ENCODE measurements around the gene COL12A1.

Gene COL12A1

DNA sequence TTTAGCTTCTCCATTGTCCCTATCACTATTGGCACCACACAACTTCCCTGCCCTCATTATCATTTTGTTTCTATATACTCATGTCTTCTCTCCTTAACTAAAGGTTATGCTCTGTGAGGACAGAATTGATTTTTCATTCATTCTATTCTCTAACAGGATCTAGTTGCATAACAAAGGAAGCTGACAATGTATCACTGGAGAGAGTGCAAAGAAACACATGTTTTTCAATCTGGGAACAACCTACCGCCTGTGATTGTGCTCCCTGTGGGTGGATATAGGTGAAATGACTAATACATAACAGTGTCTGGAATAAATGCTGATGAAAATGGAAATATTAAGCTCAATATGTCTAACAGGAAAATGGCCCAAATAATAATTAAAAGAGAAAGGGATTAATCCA, 56.6 kb downstream of the COL12A1 start:
- intact Hi-C loops (cut with DNase I) = no loop called here
- DNase-seq = no peak

DNA sequence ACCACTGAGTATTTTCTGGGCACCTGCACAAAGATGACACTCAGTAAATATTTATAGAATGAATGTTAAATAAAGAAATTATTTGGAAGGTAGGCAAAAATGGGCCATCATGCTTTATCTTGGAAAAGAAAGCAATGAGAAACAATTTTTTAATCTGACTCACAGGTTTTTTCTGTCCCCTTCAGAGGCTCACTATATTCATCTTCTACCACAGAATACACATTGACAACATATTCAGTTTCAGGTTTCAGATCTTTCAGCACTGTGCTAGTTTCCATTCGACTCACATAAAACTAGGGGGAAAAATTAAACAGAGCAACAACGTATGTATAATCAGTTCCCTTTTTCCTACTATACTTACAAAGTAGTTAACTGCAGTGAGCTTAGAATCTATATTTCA, 58.3 kb downstream of the COL12A1 start:
- intact Hi-C loops (cut with DNase I) = no loop called here
- DNase-seq = no peak

DNA sequence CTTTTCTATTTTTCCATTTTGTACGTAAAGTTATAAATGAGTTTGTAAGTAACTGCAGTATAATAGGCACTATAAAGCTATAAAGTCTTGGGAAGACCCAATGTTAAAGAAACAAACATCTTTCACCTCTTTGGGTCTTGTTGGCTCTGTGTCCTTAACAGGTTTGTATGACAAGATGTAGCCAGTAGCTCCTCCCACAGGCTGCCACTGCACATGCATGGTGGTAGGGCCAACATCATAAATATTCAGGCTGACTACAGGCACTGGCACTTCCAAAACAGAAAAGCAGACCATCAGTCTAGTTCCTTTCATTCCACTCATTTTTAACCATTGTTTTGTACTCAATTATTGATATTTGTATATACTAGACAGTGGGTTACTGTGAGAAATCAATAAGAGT, 59.9 kb downstream of the COL12A1 start:
- intact Hi-C loops (cut with DNase I) = no loop called here
- DNase-seq = no peak

DNA sequence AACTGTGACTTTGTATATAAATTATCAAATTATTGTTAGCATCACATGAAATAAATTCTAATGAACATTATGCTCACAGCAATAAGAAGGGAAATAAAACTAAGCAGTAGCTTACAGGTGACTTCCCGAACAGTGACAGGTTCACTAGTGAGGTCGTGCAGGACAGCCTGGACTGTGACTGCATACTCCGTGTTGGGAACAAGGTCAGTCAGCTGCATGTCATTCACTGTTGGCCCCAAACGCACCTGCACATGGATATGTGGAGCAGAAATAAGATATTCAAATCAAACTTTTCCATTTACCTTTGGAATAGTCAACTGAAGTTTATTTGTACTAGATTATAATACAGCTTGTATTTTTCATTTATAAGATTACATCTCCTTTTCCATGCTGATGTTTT, 60.6 kb downstream of the COL12A1 start:
- intact Hi-C loops (cut with DNase I) = no loop called here
- peak in 1 of 10 donors; percentile 53 for DNase-seq

DNA sequence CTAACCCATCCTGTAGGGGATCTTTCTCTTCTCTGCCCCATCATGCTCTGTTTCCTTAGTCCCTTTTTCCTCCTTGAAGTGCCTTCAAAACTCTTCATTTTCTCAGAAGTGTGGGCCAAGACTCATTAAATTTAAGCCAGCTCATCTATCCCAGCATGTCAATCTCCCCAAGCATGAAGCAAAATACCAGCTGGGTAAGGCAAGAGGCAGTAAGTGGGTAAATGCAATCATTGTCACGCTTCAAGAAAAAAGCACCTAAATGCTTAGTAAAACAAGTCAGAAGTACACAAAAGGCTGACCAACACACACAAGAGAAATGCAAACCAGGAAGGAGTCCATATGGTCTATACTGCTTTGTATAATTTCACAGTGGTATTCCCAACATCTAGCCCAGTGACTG, 61.5 kb downstream of the COL12A1 start:
- DNase-seq = no peak
- intact Hi-C loops (cut with DNase I) = no loop called here

DNA sequence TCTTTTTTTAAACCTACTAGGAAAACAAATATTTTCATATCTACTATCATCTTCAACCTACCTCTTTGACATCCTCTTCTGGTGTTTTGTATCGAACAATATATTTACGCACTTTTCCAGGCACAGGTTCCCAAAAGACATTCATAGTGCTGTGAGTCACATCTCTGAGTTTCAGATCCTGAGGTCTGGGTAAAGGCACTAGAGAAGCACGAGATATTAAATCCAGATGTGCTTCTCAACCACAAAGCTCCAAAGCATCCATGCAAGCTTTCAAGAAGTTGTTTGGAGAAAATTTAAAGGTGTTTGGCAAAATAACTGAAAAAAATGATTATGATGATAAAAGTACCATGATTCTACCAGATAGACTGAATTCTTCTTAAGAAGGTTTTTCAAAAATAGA, 62.7 kb downstream of the COL12A1 start:
- intact Hi-C loops (cut with DNase I) = no loop called here
- DNase-seq = no peak

DNA sequence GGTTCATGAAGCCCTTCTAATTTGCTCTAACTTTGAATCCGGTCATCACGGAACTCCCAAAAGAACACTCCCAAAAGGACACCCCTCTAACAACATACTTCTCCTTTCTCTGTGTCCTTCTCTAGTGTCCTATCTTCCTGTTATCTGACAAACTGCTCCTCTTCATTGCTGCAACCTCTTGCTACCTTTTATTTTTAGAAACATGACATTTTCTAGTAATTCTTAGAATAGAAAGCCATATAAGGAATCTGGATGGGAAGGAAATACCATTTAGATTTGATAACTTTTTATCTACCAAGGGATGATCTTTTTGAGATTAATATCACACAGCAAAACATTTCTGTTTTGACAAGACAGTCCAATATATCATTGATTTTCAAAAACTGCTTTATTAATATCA, 63.1 kb downstream of the COL12A1 start:
- intact Hi-C loops (cut with DNase I) = no loop called here
- DNase-seq = no peak

DNA sequence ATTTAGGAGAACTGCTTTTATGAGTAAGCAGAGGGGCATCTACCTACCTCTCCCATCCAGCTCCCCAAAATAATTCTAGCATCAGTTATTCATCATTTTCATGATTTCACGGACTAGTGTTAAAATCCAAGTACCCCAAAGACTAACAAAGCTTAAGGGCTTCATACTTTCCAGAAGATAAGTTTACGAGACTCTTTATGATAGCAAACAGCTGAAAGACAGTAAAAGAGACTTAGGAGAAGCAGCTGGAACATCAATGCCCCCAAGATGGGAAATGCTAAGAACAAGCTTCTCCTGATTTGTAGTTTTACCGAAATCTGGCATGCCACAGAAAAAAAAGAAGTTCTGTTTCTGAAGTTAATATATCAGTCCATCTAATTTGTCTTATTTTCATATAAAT, 70.0 kb downstream of the COL12A1 start:
- intact Hi-C loops (cut with DNase I) = no loop called here
- no peak for DNase-seq

DNA sequence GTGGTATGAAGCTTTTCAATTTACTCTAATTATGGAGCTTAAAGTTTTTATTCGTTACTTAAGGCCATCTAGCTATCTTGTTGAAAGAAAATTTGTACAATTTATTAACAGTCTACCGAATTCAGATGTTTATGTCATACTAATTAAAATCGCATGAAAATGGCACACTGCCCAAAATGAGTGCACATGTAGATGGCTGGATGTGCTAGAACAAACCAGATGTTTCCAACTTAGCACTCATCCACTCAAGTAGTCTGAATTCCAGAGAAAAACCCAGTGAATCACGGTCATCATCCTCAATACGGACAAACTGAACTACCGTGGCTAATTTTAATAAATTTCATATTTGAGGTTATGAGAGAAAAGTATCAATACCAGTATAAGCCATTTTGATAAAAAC, 70.4 kb downstream of the COL12A1 start:
- intact Hi-C loops (cut with DNase I) = no loop called here
- no peak for DNase-seq

DNA sequence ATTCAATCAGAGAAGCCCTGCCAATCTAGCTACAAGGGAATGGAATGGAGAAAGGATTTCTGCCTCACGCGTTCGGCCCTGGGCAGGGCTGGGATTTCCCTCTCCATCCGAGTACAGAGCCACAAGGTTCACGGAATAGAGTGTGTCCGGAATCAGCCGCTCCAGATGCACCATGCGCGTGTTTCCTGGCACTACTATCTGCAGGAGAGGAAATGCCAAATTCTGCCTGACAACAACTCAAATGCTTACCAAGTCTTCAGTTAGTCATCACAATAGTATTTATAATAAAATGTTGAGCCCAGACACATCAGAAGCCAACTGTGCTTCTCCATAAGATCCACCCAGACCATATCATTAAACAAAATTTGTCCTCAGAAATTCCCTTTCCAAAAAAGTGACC, 75.1 kb downstream of the COL12A1 start:
- peak in 1 of 10 donors; percentile 58 for DNase-seq
- intact Hi-C loops (cut with DNase I) = no loop called here

DNA sequence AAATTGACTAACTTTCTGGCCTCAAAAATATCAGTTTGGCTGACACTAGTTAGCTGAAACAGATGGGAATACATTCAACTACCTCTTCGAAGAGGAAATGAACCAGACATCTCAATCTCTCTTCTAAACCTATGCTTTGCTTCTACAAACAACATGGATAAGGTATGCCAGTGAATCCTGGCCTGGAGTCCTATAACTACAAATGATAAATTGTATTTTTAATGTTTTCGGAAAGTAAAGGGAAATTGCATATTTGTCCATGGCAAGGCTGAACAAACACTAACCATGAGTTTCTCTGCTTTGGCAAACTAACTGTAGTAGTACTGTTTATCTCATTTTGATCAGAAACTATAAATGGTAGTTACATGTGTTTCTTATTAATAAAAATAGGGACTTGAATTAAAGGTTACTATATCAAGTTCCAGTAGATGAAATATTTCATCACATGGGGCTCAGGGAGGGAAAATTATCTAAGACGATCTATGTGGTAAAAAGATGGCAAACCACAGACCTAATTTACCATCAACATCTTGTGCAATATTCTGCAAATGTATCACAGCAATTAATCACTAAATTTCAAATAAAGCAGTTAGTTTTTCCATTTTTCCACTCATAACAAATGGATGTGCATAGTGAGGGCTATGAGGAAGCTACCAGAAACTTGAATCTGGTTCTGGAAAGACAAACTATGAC, 76.8 kb downstream of the COL12A1 start:
- intact Hi-C loops (cut with DNase I) = no loop called here
- no peak for DNase-seq

DNA sequence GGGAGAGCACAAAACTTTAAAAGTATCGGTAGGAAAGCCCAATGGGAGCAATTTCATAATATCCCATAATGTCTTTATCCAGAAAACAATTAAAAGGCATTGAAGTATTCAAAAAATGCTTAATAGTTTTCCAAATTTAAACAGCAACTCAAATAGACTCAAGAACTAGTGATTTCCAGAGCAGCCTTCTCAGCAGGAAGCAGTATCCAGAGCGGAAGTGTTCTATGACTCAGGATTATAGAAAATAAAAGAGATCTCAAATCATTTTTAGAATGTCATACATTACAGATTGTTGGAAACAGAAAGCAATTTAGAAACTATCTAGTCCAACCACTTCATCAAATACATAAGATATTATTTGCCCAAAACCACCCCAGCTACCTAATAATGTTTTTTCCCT, 79.3 kb downstream of the COL12A1 start:
- intact Hi-C loops (cut with DNase I) = no loop called here
- DNase-seq = no peak

DNA sequence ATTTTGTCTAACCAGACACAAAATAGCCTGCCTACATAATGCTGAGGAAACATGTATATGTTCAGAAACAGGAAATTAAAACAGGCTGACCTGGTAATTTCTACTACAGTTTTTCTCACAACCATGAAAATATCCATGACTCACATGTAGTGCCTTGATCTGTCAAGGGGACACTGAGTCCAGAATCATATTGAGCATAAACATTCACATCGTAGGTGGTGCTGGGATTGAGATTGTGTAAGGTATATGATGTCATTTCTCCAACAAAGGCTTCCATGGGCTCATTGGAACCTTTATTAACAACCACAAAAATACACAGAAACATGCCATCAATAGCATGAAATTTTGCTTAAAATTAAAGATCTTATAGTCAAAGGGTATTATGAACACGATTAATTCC, 80.9 kb downstream of the COL12A1 start:
- intact Hi-C loops (cut with DNase I) = no loop called here

DNA sequence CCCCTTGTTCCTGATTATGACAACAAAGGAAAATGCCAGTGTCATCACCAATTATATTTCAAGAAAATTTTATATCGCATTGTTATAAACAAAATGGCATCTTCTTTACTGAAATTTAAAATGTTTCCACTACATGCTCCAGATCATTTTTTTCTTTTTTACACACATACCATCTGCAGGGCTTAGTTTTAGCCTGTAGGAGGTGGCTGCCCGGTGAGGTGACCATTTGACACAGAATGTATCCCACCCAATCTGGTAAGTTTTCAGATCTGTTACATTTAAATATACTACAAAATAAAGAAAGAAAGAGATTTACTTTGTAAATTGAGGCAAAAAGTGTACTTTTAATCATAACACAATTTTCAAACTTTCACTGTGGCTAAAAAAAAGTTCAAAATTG, 81.8 kb downstream of the COL12A1 start:
- intact Hi-C loops (cut with DNase I) = no loop called here
- no peak for DNase-seq

More for the DNA sequence above, 80.9 kb downstream of the COL12A1 start:
- DNase-seq = no peak

DNA sequence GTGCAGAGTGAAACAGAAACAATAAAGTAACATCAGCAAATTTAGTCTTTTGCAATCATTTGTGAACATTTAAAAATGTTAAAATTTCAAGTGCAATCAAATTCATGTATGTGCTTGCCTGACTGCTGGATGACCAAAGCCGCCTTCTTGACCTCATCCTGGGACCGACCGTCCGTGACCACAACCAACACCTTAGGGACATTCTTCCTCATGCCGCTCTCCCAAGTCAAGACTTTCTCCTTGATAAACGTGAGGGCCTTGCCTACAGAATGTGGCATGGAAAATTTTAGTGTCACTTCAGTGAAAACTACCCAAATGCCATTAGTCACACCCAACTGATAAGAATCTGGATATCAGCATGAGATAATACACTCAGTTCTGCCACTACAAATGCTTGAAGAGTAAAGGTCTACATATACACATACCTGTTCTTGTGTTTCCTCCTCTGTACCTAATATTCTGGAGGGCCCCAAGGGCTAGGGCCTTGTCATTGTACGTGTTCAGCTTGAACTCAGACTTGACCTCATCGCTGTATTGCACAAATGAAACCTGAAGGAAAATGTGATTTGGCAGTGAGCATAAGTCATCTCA, 86.8 kb downstream of the COL12A1 start:
- intact Hi-C loops (cut with DNase I) = no loop called here
- DNase-seq = no peak

DNA sequence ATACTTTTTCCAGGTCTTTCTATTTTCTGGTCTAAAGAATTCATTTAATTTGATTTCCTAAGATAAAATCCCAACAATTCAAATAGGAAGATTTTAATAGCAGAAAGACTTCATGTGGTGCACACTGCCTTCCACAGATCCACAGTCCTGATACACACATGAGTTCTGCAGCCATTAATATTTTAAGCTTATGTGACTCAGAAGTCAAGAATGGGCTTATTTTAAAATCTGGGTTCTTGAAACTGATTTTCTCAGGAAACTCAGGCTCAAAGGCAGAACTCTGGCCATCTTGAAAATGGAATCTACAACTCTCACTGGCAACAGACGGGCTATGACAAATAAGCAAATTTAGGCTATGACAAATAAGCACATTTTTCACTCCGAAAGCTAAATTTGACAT, 88.2 kb downstream of the COL12A1 start:
- intact Hi-C loops (cut with DNase I) = no loop called here
- DNase-seq = no peak

DNA sequence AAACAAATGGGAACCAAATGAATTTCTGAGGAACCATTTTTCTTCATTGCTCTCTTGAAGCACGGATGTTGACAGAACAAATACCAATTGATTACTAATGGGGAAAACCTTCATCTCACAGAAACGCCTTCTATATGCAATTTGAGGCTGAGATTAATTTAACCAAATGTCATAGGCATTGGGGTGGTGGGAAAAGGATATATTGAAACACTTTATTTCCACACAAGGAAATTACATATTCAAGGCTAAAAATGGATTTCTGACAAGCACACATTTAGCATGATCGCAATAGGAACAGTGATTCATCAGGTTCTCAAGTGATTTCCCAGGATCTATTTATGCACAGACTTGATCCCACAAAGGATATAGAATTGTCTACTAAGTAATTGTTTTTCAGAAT, 88.9 kb downstream of the COL12A1 start:
- intact Hi-C loops (cut with DNase I) = no loop called here
- no peak for DNase-seq

DNA sequence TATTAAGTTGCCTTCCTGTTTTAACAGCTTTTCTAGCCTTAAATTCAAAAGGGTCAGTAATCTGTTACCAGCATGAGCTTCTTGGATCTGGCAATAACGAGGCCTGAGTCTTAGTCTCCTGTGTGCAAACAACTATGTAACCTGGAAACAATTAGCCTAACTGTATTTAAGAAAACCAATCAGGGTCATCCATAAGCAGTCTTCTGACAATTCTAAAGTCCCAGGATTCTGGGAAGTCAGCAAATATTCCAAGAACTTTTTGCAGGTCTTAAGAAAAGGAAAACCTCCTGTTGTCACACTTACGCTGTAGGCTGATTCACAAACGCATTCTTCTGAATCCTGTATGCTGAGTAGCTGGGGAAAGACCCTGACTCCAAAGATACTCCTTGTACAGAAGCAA, 90.4 kb downstream of the COL12A1 start:
- DNase-seq = no peak
- intact Hi-C loops (cut with DNase I) = no loop called here

DNA sequence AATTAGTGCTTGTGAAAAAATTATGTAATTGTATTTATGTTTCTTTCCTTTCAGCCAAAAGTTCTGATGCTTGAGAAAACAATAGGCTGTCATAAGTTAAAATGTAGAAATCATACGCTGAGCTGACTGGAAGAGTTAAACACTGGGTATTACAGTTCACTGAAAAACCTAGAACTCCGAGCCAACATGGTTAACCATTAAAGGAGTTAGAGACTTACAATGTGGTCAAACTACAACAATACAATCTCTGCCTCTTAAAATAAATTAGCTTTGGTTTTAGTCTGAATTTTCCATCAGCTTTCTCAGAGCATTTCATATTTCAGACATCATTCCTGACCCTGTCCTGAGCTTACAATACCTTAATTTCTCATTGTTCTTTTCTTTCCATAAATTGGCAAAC, 91.0 kb downstream of the COL12A1 start:
- intact Hi-C loops (cut with DNase I) = no loop called here
- no peak for DNase-seq

DNA sequence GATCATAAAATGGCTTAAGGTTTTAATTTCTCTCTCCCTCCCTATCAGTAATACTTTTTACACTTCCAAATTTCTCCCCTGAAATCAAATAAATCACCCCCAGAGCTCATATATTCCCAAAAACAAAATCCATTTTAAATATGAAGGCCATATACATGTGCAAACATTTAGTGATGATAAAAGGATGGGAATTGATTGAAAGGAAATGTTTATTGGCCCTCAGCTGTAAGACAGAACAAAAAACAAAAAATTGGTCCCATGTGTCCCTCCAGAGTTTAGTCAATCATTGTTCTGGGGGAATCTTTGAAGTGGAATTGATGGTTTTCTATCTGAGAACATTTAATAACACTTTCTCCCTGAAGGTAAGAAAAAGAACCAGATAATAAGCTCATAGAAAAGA, 91.7 kb downstream of the COL12A1 start:
- intact Hi-C loops (cut with DNase I) = no loop called here
- DNase-seq = no peak

DNA sequence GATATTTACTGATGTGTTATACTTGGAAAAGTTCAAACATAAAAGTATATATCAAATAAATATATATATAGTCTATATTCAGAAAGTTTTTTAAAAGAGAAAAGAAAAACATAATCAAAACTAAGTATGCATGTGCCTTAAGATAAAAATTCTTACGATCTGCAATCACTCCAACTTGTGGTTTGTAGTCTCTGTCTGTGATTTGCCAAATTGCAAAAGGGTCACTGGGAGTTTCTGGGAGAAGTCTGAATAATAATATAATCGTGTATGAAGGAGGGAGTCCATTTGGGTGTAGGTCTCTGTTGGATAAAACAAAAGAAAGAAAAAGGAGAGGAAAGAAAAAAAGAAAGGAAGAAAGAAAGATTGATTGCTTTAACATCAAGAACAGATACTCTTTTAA, 92.4 kb downstream of the COL12A1 start:
- intact Hi-C loops (cut with DNase I) = no loop called here
- no peak for DNase-seq

DNA sequence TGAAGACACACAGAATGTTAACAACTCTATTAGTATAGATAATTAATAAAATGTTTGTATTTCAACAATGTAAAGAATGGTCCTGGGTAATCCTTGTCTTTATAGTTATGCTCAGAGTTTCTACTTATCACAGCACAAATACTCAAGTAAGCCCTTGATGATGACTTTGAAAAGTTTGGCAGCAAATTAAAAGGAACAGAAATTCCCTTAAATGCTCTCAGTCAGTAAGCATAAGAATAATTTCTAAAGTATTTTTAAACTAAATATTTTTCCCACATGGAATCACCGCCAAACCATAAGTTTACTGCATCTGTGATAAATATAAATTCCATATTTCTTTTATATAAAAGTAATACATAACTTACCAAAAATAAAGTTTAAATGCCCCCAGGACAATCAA, 96.1 kb downstream of the COL12A1 start:
- intact Hi-C loops (cut with DNase I) = no loop called here
- no peak for DNase-seq

DNA sequence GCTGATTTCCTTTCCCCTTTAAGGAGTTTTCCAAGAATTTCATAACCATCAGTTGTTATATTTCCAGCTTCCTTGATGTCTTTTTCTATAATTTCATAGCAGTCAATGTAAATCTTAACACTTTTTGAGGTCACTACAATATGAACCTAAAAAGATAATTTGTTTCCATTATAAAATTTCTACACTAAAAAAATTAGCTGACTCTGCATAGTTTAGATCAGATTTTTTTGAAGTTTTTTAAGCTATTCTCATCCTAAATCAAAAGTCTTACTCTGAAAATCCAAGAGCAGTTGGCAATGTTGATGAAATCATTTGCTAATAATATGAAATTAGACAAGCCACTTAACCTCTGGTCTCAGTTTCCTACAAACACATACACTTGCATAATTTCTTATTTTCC, 96.8 kb downstream of the COL12A1 start:
- no peak for DNase-seq
- intact Hi-C loops (cut with DNase I) = no loop called here

All from posterior cingulate gyrus (tissue), 11 donors.